AG04450 (cell line): ENCODE results near the gene CBFA2T2. TPM values are rescaled to one million over a fixed set of nuclear protein-coding genes. Genes with fewer than 3 reads are reported as not detected.
"Not testable (repeated sequence)": the region's sequence is repeated elsewhere in the genome, so short reads cannot be mapped to it uniquely, and the experiment has no call there.

Experiments
- CTCF ChIA-PET: fragments of 300-600, 350-600 bp; formaldehyde crosslinking; extraction: SDS; loops from one replicate; lab custom pipeline; 2022; ENCODE audit warnings: antibody characterized with exemption, inconsistent platforms; lab: Charles Lee
- POLR2A ChIA-PET: fragments of 350-600 bp; formaldehyde crosslinking; extraction: SDS; loops from one replicate; lab custom pipeline; 2021; ENCODE audit warnings: antibody characterized with exemption, inconsistent platforms; lab: Yijun Ruan, JAX
- DNase-seq: peaks from one replicate; pipeline ENCODE4 v3.0.0-alpha.2; 2011; ENCODE audit warnings: low read depth, low spot score
- H3K27ac ChIP-seq: one replicate; pipeline ENCODE4 v1.5.1; 2012; ENCODE audit warnings: low read depth, low read length, control low read depth
- H3K27me3 ChIP-seq: one replicate; pipeline ENCODE4 v1.6.0; 2012; ENCODE audit warnings: low read length; ENCODE audit not compliant: control insufficient read depth, insufficient read depth
- H3K4me3 ChIP-seq: 2 replicates; pipeline ENCODE4 v1.5.1; 2011; ENCODE audit warnings: mild to moderate bottlenecking, low read depth, low read length, control low read depth
- H3K9me3 ChIP-seq: 2 replicates; pipeline ENCODE4 v1.5.1; 2012; ENCODE audit warnings: low read length; ENCODE audit not compliant: control insufficient read depth, insufficient read depth
- polyA plus RNA-seq: library from polyadenylated mRNA; depleted of rRNA; stranded (reverse); fragments of >200 nt; gene quantifications from 2 replicates; pipeline ENCODE4 v1.2.3, GENCODE V29; 2011
- TF ChIP-seq, protein P1 (sequence below): IDR thresholded peaks from 2 replicates; pipeline ENCODE4 v1.5.1; 2011; ENCODE audit warnings: low read depth, low read length, control low read depth, inconsistent platforms

CBFA2T2 gene
- polyA plus RNA-seq, 1 experiment: 11.3 TPM

DNA sequence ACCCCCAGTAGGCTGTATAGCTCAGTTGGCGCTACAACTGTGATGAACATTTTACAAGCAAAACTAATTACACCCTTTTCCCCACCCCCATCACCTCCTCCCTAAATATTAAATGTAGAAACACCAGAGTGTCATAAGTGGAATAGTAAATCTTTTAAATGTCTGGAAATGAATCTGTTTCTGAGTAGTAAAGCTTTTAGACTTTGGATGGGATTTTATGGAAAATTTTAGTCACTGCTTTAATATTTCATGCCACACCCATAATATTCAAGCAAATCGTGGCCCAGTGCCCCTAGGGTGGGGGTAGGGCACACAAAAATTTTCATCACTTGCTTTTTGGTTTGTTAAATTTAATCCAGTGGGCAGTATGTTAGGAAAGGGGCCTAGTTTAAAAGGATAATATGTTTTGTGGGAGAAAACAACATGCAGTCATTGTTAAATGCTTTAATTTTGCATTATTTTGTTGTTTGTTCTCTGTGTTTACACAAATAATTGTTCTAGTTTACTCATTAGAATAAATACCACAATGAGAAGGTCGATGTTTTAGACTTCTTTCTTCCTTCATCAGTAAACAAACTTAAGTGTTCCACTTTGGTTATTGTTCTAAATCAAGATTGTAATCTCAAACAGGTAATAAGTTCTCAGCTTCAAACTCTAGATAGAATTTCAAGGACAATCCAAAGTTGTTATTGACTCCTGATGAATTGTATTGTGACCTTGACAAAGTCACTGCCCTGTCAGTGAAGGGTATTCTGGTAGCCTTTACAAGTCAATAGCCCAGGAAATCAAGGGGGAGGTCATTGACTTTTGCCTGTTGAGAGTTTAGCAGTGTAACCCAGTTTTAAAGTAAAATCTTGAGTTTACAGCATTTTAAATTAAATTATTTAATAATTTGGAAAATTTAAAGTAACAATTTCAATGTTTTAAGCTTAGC lies 79.2 kb downstream of the CBFA2T2 start:
- H3K4me3 ChIP-seq: no peak overlapping the region
- TF ChIP-seq, protein P1, sequence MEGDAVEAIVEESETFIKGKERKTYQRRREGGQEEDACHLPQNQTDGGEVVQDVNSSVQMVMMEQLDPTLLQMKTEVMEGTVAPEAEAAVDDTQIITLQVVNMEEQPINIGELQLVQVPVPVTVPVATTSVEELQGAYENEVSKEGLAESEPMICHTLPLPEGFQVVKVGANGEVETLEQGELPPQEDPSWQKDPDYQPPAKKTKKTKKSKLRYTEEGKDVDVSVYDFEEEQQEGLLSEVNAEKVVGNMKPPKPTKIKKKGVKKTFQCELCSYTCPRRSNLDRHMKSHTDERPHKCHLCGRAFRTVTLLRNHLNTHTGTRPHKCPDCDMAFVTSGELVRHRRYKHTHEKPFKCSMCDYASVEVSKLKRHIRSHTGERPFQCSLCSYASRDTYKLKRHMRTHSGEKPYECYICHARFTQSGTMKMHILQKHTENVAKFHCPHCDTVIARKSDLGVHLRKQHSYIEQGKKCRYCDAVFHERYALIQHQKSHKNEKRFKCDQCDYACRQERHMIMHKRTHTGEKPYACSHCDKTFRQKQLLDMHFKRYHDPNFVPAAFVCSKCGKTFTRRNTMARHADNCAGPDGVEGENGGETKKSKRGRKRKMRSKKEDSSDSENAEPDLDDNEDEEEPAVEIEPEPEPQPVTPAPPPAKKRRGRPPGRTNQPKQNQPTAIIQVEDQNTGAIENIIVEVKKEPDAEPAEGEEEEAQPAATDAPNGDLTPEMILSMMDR: no peak
- POLR2A ChIA-PET: no interaction called here
- H3K9me3 ChIP-seq: no peaks in the 10 kb centered on the region
- H3K27me3 ChIP-seq: no peaks in the 10 kb centered on the region
- DNase-seq: no peak
- CTCF ChIA-PET: no interaction called here
- no peak overlapping the region for H3K27ac ChIP-seq

DNA sequence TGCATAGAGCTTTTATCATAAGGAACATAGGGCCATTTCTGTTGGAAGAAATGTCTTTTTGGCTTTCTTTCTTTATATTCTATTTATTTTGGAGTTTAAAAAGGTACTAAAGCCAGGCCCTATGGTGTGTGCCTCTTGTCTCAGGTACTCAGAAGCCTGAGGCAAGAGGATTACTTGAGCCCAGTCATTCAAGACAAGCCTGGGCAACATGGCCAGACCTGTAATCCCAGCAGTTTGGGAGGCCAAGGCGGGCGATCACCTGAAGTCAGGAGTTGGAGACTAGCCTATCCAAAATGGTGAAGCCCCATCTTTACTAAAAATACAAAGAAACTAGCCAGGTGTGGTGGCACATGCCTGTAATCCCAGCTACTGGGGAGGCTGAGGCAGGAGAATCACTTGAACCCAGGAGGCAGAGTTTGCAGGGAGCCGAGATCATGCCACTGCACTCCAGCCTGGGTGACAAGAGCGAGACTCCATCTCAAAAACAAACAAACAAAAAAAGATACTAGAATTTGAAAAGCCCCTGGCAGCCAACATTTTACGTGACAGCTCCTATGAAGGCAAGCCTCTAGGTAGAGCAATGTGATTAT lies 80.0 kb downstream of the CBFA2T2 start:
- TF ChIP-seq, protein P1: no peak
- no peak overlapping the region for H3K27ac ChIP-seq
- CTCF ChIA-PET: no interaction called here

DNA sequence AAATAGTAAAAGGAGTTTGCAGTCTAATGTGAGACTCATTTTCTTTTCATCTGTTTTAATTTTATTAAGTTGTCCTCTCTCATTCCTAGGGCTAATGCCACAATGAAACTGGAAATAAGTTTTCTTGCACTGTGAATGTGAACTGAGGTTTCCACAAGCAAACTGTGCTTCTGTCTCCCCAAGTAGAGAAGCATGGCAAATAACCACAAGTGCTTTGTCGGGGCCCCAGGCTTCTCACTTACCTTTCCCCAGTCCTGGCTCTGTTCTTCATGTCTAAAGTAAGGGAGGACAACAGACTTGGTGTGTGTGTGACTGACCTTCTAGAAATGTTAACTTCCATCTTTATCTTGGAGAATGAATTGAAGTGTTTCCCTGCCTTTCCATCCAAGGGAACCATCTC lies 80.8 kb downstream of the CBFA2T2 start:
- Histone ChIP-seq H3K27ac (no peak overlapping the region), H3K9me3 (no peaks in the 10 kb centered on the region), H3K27me3 (no peaks in the 10 kb centered on the region), H3K4me3 (no peak overlapping the region)
- TF ChIP-seq, protein P1: no peak
- ChIA-PET CTCF (no interaction called here), POLR2A (no interaction called here)
- DNase-seq: no peak

More for the DNA sequence above, 80.0 kb downstream of the CBFA2T2 start:
- DNase-seq: no peak
- Histone ChIP-seq H3K9me3 (no peaks in the 10 kb centered on the region), H3K27me3 (no peaks in the 10 kb centered on the region), H3K4me3 (no peak overlapping the region)
- POLR2A ChIA-PET: no interaction called here

DNA sequence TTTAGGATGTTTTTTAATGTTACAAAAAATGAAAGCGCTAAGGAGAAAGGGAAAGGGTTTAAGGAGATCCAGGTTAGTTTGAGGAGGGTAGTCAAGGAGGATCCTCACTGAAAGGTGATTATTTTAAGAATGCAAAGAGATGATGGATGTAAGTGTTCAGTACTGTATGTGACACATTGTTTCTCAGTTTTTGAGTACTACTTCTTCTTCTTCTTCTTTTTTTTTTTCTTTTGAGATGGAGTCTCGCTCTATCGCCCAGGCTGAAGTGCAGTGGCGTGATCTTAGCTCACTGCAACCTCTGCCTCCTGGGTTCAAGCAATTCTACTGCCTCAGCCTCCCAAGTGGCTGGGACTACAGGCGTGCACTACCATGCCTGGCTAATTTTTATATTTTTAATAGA lies 83.4 kb downstream of the CBFA2T2 start:
- H3K27me3 ChIP-seq, H3K27ac ChIP-seq, H3K9me3 ChIP-seq, CTCF ChIA-PET, H3K4me3 ChIP-seq, DNase-seq: not testable (repeated sequence)
- POLR2A ChIA-PET: interaction anchor here (0.6 kb wide), 2 partner anchors 76 to 255 kb away, joined by 3 read pairs; no protein-coding TSS in a partner anchor

DNA sequence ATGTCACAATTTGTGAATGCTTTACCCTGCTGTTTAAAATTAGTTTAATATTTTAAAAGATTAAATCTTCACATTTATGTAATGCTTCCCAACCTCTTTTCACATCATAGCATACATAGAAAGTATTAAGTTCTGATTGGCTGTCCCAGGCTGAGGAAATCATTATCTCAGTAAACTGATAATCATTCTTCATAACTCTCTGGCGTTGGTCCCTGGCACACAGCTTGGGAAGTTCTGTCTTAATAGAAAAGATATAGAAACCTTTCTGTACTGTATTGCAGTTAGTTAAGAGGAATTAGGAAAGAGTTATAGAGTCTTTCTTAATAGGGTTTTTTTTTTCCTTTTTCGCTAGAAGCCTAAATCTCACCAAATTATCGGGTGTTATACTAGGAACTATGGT lies 85.4 kb downstream of the CBFA2T2 start:
- H3K27me3 ChIP-seq: no peaks in the 10 kb centered on the region
- H3K9me3 ChIP-seq: no peaks in the 10 kb centered on the region
- ChIA-PET POLR2A (no interaction called here), CTCF (no interaction called here)
- no peak overlapping the region for H3K27ac ChIP-seq
- DNase-seq: no peak
- no peak overlapping the region for H3K4me3 ChIP-seq
- TF ChIP-seq, protein P1: no peak
